Kidney (tissue), 14 donors: ENCODE results near the gene CNTNAP1. TPM values are rescaled to one million over a fixed set of nuclear protein-coding genes. Genes with fewer than 3 reads are reported as not detected.

ENCODE experiments used
- DNase-seq, 5 donors: peaks; one replicate each; pipeline ENCODE4 v3.0.0-alpha.2; 2013 to 2020
- FAIRE-seq: peaks from 2 replicates; lab custom pipeline; 2012; peaks lifted over from hg19 to GRCh38; lab: Jason Lieb, UNC
- H3K27ac ChIP-seq, 2 donors: one replicate each; pipeline ENCODE4 v1.7.0; 2013; ENCODE audit warnings: low read depth in 2 of 2, low read length in 2 of 2, inconsistent platforms in 1 of 2
- H3K27me3 ChIP-seq: one replicate; pipeline ENCODE4 v1.7.1; 2013; ENCODE audit warnings: low read length, inconsistent platforms; ENCODE audit not compliant: control insufficient read depth, insufficient read depth
- H3K36me3 ChIP-seq, 3 donors: one replicate each; pipeline versions ENCODE4 v1.7.0 to v1.7.1; 2013; ENCODE audit warnings: low read length in 3 of 3, control low read depth in 1 of 3, inconsistent platforms in 1 of 3; ENCODE audit not compliant: insufficient read depth in 3 of 3, control insufficient read depth in 2 of 3
- H3K4me1 ChIP-seq, 3 donors: one replicate each; pipeline versions ENCODE4 v1.7.0 to v1.7.1; 2013; ENCODE audit warnings: low read length in 3 of 3, inconsistent platforms in 1 of 3, low read depth in 1 of 3; ENCODE audit not compliant: control insufficient read depth in 2 of 3, insufficient read depth in 2 of 3
- H3K4me3 ChIP-seq, 3 donors: one replicate each; pipeline versions ENCODE4 v1.7.0 to v1.8.1; 2013; ENCODE audit warnings: low read length in 3 of 3, control low read depth in 1 of 3, inconsistent platforms in 1 of 3
- H3K9ac ChIP-seq, 3 donors: one replicate each; pipeline versions ENCODE4 v1.7.0 to v1.7.1; 2013; ENCODE audit warnings: low read length in 3 of 3, control low read depth in 1 of 3, inconsistent platforms in 1 of 3
- H3K9me3 ChIP-seq, 3 donors: one replicate each; pipeline versions ENCODE4 v1.7.0 to v1.7.1; 2013; ENCODE audit warnings: low read length in 3 of 3, control low read depth in 1 of 3, inconsistent platforms in 1 of 3; ENCODE audit not compliant: control insufficient read depth in 2 of 3, insufficient read depth in 1 of 3
- CTCF ChIP-seq: IDR thresholded peaks from 3 replicates; pipeline ENCODE4 v1.5.1; 2012; ENCODE audit warnings: mild to moderate bottlenecking, moderate library complexity, borderline replicate concordance; ENCODE audit not compliant: insufficient read depth; ENCODE audit errors: extremely low read depth
- intact Hi-C: fragments of 100-400 bp; cut with DNase I; formaldehyde crosslinking; loops from one replicate; pipeline ENCODE4 v1.11.1; 2022
- polyA plus RNA-seq: library from polyadenylated mRNA; stranded (reverse); fragments of 350-450 nt; fragmentation: Illumina TruSeq; extraction: RNeasy Lipid Tissue Mini Kit (QIAGEN cat#74804); gene quantifications from one replicate; pipeline ENCODE4 v1.2.3, GENCODE V29; 2014; ENCODE audit warnings: low read depth, low replicate concordance; ENCODE audit not compliant: insufficient read depth
- total RNA-seq: library from RNA; stranded (reverse); fragmentation: NEBNext Ultra II Directional; extraction: Animal tissue kit (Norgen Biotek cat#: 25700); gene quantifications from one replicate; pipeline ENCODE4 v1.2.1, GENCODE V29; 2021
- donor health status: control.
- donor health status: control.
- donor health status: control.
- donor health status: control.
- donor health status: control.
- donor health status: DM: yes; HTN: yes; CAD: no.
- donor health status: Normal renal cell carcinoma (clear cell type).

The CNTNAP1 gene
- total and polyA plus RNA-seq, 2 donors from 2014 or later: 1.4 to 9.1 TPM

- Histone ChIP-seq H3K4me3 (no peak overlapping the region), H3K4me1 (no peaks in the 10 kb centered on the region), H3K27me3 (no peaks in the 10 kb centered on the region), H3K9me3 (no peaks in the 10 kb centered on the region), H3K9ac (no peak overlapping the region), H3K36me3 (peaks cover 16 to 47% (median 40%) of the 10 kb centered on the region in 3 donors), H3K27ac (no peak overlapping the region)
- intact Hi-C loops: no loop called here
- peak; percentile 82 for TF ChIP-seq CTCF
- DNase-seq (peak in 3 of 5 donors; percentile 39 to 90 (median 82)), FAIRE-seq (peak; percentile 21)
These were observed 38.8 kb downstream of the CNTNAP1 start for GRCh38 chr17:42720996-42721583.

GRCh38 chr17:42723636-42724035, 41.3 kb downstream of the CNTNAP1 start:
- no peak for DNase-seq
- intact Hi-C loops: no loop called here
- Histone ChIP-seq H3K9ac (no peak overlapping the region), H3K36me3 (peaks cover 16 to 39% (median 27%) of the 10 kb centered on the region in 3 donors), H3K27me3 (no peaks in the 10 kb centered on the region), H3K4me3 (no peak overlapping the region), H3K9me3 (no peaks in the 10 kb centered on the region), H3K27ac (no peak overlapping the region), H3K4me1 (no peaks in the 10 kb centered on the region)
- no peak for TF ChIP-seq CTCF
- FAIRE-seq: no peak

- Histone ChIP-seq H3K4me3 (no peak overlapping the region), H3K27ac (no peak overlapping the region), H3K4me1 (no peaks in the 10 kb centered on the region), H3K9me3 (no peaks in the 10 kb centered on the region), H3K9ac (no peak overlapping the region), H3K36me3 (peaks cover 11 to 37% (median 18%) of the 10 kb centered on the region in 3 donors), H3K27me3 (no peaks in the 10 kb centered on the region)
- no peak for FAIRE-seq
- intact Hi-C loops: no loop called here
- TF ChIP-seq CTCF: no peak
- no peak for DNase-seq
These were observed 42.8 kb downstream of the CNTNAP1 start for GRCh38 chr17:42725143-42725542.
